ENCODE measurements around the gene SIGLEC11.

DNA sequence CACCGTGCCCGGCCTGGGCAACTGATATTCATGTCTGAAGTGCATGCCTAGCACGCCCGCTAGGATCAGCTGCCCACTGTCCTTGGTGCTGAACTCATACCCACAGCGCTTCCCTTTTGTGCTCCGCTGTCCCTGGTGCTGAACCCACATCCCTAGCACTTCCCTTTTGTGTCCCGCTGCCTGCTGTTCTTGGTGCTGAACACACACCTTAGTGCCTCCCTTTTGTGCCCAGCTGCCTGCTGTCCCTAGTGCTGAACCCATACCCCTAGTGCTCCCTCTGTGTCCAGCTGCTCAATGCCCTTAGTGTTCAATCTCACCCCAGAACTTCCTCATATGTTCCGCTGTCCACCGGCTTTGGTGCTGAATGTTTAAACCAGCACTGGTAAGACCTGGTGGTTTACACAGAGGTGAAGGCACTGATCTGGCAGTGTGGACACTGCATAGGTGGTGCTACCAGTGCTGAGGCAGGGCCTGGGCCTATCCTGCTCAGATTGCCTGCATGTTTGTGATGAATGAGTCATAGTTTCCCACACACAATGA is 26.3 kb upstream of the SIGLEC11 start:
- TF ChIP-seq POLR2AphosphoS5 (IDR thresholded peaks at IDR 0.05; ENCODE audit: low read depth, low read length) (0 out of 2 replicates have a peak, but pooled peaks have one; percentile 16), POLR2A (IDR thresholded peaks at IDR 0.05; ENCODE audit: low read depth, low read length) (no peak)

All from GM12891 (cell line).